Measurements from ENCODE around the gene STYK1. TPM values are rescaled to one million over a fixed set of nuclear protein-coding genes. Genes with fewer than 3 reads are reported as not detected.

Gene STYK1, protein sequence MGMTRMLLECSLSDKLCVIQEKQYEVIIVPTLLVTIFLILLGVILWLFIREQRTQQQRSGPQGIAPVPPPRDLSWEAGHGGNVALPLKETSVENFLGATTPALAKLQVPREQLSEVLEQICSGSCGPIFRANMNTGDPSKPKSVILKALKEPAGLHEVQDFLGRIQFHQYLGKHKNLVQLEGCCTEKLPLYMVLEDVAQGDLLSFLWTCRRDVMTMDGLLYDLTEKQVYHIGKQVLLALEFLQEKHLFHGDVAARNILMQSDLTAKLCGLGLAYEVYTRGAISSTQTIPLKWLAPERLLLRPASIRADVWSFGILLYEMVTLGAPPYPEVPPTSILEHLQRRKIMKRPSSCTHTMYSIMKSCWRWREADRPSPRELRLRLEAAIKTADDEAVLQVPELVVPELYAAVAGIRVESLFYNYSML
- total RNA-seq (2014; rRNA removed; shearing (Covaris generic)) = 7.4 and 12.8 TPM in 2 replicates

DNA sequence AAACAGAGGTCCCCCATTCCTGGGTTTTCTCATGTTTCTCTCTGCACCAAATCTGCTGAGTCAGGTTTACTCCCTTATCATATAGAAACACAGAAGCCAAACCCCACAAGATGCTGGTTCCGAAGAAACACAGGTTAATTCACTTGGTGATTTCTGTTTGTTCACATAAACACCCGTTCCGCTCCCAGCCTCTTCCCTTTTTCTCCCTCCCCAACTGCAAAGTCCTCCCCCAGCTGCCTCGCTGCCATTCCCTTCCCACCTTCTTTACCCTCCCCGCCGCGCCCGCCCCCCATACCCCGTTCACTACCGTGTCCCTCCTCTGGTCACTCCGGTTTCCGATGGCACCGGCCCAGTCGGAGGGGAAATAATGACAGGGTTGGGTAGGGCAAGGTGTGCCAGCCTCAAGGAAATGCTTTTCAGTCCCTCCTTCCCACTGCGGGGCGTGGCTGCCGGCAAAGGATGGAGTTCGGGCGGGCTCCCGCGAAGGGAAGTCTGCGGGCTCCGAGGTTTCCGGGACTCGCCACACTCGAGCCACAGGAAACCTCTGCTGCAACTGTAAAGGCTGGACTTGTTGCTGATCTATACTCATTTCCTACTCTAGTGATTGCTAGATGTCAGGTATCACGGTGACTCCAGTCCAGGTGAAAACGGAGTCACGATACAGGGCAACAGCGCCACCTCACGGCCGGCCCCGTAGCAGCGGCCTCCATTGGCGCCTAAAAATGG lies at the start of gene STYK1:
TSS of gene STYK1 (minus strand) at position 394 of the 726 bp plus-strand sequence. CDS start 39,434 bp downstream, outside the sequence.
- peak; percentile 91 for DNase-seq (ENCODE audit: low spot score)

DNA sequence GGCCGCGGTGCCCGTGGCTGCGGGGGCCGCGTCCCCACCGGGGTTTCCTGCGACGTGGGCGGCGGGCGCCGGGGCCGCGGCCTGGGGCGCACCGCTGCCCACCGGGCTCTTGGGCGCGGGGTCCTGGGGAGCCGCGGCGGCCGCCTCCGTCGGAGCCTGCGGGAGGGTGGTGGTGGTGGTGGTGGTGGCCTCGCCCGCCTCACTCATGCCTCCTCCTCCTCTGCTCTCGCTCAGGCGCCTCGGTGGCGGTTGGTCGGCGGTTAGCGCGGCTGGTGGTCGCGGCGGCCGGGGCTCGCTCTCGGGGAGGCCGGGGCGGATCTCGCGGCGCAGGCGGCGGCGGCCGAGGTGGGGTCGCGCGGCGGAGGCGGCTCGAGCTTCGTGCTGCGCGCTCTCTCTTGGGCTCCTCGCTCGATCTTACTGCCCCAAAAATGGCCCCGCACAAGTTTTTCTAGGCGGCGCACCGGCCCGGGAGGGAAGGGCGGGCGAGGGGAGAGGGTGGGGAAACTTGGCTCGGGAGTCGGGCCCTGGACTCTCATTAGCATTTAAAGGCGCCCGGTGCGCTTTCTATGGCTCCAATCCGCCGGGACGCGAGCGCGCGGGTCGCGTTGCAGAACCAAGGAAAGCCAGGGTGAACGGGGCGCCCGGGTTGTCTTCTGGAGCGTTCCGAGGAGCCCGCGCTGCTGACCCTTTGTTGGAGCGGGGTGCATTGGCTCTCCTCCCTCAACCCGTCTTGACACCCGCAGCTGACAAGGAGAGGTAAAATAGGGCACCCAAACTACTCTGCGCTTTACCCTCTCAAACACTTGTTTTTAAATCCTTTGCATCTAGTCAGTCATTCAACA lies 49.3 kb upstream of the STYK1 start, which contains the start of gene YBX3:
TSS of gene YBX3 (minus strand) at position 419 of the 842 bp plus-strand sequence. CDS start at position 207, 212 bp downstream.
- peak; percentile 92 for DNase-seq (ENCODE audit: low spot score)

DNA sequence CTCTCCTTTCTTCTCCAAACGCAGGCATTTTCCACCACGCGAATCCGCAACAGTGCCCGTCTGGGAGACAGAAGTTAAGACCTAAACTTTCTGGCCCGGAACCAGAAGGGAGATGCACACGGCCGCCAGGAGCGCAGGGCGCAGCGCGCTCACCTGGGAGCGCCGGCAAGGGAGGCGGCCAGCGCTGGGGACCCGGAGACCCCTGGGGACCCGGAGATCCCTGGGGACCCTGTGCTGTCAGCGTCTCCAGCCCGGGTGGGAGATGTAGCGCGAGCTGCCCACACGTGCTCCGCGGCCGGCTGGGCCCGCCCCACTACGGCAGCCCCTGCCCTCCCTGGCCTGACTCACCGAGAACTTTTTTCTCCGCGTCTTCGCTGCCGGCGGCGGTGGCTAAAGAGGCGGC lies 48.7 kb upstream of the STYK1 start:
- no peak for DNase-seq (ENCODE audit: low spot score)

DNA sequence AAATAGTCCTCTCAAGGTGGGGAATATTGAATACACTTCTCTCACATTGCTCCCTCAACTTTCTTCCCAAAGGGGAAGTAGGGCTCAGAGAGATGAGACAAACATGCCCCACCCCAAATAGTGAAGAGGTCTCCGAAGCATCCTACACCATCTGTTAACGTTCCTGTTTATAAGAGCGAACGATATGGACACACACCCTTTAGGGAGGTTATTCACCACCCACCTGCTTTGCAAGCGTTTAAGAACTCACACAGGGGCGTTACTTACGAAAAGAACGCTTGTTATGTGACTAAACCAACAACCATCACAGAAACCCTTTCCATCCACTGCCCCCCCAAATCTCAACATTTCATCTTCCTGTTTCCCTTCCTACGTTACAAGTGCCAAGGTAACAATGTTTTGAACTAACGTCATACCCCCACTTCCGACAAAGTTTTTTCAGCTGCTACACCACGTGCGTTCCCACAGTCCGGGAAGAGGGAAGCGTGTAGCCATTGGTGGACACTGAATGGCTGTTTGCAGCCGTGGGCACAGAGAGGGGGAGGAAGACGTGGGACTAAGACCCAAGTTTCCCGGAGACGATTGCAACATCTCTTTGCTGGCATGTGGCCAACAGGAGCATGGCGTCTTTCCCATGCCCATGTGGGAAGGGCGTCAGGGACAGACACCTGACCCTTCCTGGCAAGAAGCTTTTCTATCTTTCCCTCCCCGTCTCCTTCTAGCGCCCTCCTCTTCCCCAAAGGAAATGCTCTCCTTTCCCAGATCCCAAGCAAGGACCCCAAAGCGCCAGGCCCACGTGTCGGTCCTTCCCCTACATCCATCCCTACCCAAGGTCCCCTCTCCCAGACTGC lies 48.0 kb upstream of the STYK1 start:
- peak; percentile 92 for DNase-seq (ENCODE audit: low spot score)

DNA sequence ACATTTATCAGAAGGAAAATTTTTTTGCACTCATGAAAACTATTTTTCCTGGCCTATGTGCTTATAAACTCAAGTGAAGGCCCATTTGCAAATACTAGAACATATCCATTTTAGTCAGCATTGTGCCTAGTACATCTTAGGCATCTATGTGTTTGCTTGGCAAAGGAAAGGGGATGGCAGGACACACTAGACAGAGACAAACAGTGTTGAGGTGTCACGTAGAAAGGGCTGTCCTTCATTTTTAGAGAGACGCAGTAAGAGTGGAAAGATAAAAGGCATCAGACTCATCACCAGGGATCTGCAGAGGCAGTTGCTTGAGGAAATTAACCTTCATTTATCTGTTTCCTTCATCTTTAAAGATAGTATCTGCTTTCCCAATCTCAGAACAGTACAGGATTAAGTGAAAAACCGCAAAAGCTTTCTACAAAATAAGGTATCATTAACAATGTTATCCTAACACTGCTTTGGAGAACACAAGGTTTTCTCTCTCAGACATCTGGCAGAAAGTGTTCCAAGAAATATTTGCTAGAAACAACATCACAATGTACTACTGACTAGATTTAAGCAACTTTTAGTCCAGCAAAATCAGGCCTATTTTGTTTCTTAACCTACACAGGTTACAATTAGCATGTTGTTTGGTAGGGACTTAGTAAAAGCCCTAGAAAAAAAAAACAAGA lies 47.3 kb upstream of the STYK1 start:
- DNase-seq (ENCODE audit: low spot score) = peak; percentile 32

DNA sequence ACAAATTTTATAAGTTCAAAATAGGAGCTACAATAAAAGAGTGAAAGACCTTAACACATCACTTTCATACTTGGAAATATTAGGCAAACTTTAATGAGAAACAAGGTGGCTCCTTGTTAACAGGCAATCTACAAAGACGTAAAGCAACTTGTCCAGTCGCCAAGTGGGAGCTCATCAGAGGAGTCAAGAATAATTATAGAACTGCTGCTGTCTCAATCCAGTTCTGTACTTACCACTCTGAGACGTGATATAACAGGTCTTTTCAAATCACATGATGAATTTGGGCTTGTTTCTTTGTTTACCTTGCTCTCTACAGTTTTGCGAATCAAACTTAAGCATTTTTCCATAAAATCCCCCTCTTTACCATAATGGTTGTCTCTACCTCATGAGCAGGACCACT lies 45.6 kb upstream of the STYK1 start:
- peak; percentile 34 for DNase-seq (ENCODE audit: low spot score)

DNA sequence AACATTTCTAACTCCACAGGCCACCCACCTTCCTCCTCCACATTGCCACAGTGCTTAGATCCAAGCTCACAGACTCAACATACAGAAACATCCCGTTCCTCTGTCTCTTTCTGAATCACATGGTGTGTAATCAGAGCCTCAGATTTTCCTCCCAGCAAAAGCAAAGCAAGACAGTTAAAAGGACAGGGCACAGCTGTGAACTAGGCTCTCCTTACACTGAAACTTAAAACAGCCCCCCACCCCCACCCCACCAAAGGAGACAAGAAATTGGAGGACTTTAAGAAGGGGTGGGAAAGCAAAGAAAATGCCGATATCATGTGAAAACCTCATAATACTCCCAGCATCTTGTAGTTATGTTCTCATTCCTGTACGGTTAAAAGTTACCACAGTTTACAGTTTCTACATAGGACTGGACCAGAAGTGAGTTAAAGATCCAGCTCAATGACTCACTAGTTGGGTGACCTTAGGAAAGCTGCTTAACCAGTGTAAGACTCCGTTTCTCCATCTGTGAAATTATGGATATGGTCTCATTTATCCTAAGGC lies 44.5 kb upstream of the STYK1 start:
- peak; percentile 23 for DNase-seq (ENCODE audit: low spot score)

DNA sequence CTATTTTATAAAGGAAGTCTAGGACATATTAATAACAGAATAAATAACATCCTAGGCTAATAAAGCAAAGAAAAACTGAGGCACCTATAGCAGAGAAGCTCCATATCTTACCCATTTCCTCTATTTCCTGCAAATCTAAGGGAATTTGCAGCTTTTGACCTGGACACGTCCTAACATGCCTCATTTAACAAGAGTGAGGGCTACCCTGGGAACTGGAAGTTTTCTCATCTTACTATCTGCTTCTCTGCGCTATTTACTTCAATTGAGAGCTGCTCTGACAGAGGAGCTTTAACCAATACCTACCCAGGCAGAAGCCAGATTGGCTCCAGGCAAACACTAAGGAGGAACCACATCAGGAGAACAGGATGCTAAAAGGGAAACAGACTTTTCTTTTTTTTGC lies 43.6 kb upstream of the STYK1 start:
- DNase-seq (ENCODE audit: low spot score) = no peak

DNA sequence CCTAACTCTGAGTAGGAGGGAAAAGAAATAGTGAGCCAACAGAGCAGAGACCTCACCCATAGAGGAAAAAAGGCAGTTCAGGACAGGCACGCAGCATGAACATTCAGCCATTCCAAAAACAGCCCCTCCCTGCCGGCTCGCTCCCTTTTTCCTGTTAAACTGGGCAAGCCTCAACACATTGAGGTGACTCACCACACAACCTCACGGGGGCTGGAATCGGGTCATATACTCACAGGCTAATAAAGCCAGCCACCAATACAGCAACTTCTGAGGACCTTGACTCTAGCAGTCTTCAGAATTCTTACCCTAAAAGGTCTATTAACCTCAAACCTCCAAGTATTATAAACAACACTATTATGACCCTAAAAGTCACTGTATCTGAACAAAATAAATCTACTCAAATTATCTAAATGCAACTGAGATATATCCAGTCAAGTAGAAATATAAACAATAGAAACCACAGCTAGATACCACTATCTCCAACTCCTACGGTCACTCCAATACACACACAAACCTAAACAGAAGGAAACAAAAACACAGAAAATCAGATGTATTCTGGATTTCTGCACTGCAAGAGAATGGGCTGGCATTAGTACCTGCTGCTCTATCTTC lies 43.0 kb upstream of the STYK1 start:
- peak; percentile 85 for DNase-seq (ENCODE audit: low spot score)

DNA sequence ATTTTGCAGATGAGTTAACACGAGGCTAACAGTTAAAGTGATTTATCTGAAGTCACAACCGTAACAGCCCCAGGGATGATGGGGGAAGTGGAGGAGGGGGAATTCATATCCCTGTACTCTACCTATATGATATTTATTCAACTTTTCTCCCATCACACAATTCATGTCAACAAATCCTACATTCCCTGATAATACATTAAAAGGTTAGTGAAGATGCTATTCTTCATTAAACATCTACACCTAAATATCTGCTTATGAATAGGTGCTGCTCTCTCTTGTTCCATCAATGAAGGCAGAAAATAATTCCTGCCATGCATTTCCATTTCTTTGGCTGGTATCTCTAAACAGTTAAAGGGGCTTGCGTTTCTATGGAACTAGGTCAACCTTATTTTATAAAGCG lies 42.4 kb upstream of the STYK1 start:
- no peak for DNase-seq (ENCODE audit: low spot score)

DNA sequence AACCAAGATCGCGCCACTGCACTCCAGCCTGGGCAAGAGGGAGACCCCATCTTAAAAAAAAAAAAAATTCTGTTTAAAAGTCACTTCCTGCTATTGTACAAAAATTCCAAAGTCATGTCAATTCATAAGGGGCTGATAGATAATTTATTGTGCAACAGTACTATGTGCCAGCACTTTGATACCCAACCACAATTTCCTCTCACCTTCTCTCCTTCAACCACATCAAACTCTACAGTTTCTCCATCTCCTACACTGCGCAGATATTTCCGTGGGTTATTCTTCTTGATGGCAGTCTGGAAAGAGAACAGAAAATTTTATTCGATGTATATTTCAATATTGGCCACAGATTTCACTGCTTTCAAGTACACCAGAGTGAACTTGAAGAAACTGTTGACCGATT lies 41.6 kb upstream of the STYK1 start:
- no peak for DNase-seq (ENCODE audit: low spot score)

DNA sequence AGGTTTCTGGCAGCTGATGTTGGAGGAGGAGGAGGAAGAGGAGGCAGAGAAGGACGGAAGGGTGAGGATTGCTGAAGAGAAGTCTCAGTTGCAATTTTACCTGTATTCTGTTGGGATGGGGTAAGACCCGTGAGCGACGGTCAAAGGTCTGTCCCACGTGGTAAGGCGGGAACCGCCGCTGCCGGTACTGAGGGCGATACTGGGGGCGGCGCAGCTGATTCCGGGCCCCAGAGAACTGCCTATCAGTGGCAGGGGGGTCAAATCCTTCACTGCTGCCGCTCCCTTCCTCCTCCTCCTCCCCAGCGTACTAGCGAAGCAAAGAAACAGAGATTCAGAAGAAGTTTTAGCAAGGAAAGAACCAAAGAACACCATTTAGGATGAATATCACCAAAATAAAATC lies 36.0 kb upstream of the STYK1 start:
- DNase-seq (ENCODE audit: low spot score) = no peak

DNA sequence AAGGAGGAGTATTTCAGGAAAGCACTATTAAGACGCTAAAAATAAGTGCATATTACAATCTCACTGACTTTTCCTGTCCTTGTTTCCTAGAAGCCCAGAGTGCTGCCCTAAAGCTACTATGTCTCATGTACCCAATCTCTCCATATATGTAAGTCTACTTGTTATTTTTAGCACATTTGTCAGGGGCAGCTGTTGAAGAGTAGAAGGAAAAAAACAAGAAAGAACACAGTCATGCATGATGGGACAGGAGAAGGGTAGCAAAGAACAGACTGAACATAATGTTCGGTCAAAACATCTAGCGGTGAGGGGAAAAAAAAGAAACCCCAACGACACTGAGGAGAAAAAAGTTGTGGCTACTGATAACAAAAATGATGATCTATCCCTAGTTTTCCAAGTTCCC lies 35.0 kb upstream of the STYK1 start:
- no peak for DNase-seq (ENCODE audit: low spot score)

DNA sequence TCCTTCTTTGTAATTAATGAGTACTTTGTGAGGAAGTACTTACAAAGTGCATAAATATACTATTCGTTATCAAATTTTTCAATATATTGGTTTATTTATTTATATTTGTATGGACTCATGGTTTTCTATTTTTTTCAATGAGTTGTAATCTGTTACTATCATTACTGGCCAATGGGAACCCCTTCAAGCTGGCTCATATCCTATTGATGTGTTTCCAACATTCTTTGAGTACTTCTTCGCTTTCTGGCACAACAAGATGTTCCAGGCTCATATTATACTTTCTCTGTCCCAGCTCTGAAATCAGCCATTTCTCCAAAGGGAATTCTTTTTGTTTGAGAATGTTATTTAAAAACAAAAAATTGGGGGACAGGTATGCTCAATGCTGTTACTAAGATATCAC lies 31.8 kb upstream of the STYK1 start:
- no peak for DNase-seq (ENCODE audit: low spot score)

DNA sequence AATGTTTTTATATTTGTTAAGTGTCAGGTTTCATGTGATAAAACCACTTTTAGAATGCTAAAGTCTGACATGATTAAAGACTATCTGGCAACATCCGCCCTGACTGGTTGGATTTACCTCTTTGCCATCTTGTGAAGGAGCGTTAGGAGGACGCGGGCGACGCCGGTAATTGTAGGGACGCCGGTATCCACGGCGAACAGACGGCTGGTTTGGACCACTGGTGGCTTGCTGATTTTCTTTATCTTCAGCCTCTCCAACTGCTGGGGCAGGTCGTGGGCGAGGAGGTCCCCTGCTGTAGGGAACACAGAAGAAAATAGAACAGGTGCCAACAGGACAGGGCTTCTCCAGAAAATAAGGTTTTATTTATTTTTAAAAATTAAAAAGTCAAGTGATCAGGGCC lies 28.0 kb upstream of the STYK1 start:
- no peak for DNase-seq (ENCODE audit: low spot score)

DNA sequence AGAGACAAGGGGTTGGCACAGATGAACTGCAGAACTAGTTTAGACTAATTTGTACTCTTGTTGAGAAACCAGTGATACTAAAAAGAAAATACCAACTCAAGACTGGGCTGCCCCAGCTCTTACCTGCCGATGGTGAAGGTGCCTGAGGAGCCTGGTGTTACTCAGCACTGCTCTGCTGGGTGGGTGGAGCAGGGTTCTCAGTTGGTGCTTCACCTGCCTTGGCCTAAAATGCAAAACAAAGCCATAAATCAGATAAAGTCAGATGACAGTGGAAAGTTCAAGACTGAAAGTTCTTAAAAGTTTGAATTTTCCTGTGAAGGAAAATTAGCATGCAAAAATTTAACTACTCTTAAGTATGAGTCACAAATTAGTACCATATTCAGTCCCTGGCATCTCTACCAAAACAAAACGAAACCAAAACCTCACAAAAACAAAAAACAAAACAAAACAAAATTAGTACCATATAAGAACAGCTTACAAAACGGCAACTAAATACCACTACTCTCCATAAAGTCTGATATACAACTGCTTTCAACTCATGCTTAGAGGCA lies 27.4 kb upstream of the STYK1 start:
- no peak for DNase-seq (ENCODE audit: low spot score)

DNA sequence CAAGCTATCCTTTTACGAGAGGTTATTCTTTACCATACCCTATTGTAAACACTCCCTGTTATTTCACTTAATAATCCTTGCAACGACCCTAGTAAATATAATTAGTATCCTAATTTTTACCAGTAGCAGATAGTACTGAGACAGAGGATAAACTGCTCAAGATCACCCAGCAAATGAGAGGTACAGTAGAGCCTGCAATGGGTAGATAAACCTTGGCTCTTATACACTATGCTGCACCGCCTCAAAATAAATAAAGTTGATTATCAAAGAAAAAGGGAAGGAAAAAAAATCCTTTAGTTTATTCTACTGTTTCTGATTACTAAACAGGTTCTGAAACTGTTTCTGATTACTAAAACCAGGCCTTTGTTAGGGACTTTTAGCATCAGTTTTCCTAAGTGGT lies 26.7 kb upstream of the STYK1 start:
- no peak for DNase-seq (ENCODE audit: low spot score)

DNA sequence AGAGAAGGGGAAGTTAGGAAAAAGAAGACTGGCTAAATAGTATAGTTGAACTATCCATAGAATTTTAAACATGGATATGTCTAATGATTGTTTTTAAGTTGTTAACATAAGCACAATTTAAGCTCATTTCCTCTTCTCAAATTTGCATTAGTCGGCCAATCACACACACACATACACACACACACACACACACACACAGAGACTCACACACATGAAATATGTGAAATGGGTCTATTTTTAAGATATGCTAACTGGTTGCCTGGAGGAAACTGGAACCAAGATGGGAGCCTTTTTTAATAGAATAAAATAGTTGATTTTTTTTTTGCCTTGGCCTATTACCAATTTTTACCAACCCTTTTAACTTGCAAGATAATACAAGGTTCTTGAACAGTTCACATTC lies 24.0 kb upstream of the STYK1 start:
- no peak for DNase-seq (ENCODE audit: low spot score)

DNA sequence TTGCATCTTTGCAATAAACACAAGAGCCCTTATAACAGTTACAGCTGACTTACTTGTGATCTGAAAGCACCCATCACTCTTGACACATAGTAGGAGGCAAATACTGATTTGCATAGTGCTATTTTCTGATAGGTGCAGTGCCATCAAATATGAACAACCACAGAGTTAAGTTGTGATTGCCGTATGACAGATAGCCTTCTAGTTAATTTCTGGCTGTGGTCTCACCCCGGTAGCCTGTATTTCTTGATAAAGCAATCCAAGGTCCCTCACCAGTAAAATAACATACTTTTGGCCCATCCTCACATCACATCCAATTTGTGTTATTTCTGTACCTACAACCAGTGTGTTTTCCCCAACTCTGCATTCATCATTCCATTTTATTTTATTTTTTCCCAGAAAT lies 23.3 kb upstream of the STYK1 start:
- DNase-seq (ENCODE audit: low spot score) = no peak
